ENCODE results near the gene DPF3. TPM values are rescaled to one million over a fixed set of nuclear protein-coding genes. Genes with fewer than 3 reads are reported as not detected.

The DPF3 gene
- total RNA-seq, 2 donors from 2014 or later: 11.0 TPM; not detected in 1

GRCh38 chr14:72747652-72748051, 146.2 kb downstream of the DPF3 start:
- no peak overlapping the region for H3K4me3 ChIP-seq
- no peak for DNase-seq (ENCODE audit: low spot score)
- no peaks in the 10 kb centered on the region for H3K9me3 ChIP-seq
- no peaks in the 10 kb centered on the region for H3K27me3 ChIP-seq (replicated peaks; ENCODE audit: insufficient read depth)
- H3K4me1 ChIP-seq (replicated peaks): no peaks in the 10 kb centered on the region
- 81% methylated on average over 3 of the region's 3 CpGs for WGBS
- intact Hi-C loops (cut with DNase I): no loop called here
- no peaks in the 10 kb centered on the region for H3K36me3 ChIP-seq
- no peak overlapping the region for H3K27ac ChIP-seq
- TF ChIP-seq CTCF (IDR thresholded peaks at IDR 0.05) (no peak), POLR2AphosphoS5 (IDR thresholded peaks at IDR 0.05) (no peak)

- no peaks in the 10 kb centered on the region for H3K4me1 ChIP-seq (replicated peaks)
- H3K27ac ChIP-seq: no peak overlapping the region
- no peaks in the 10 kb centered on the region for H3K9me3 ChIP-seq
- H3K27me3 ChIP-seq (replicated peaks; ENCODE audit: insufficient read depth): no peaks in the 10 kb centered on the region
- DNase-seq (ENCODE audit: low spot score): peak; percentile 2
- no peak overlapping the region for H3K4me3 ChIP-seq
- intact Hi-C loops (cut with DNase I): no loop called here
- no peak for TF ChIP-seq POLR2AphosphoS5 (IDR thresholded peaks at IDR 0.05)
- TF ChIP-seq CTCF (IDR thresholded peaks at IDR 0.05): no peak
- TF ChIP-seq POLR2A (IDR thresholded peaks at IDR 0.05): no peak
- H3K36me3 ChIP-seq: no peaks in the 10 kb centered on the region
- 82% methylated on average over 20 of the region's 20 CpGs for WGBS
Observed at GRCh38 chr14:72745991-72746980, 147.6 kb downstream of the DPF3 start.

- Histone ChIP-seq H3K4me3 (no peak overlapping the region), H3K4me1 (replicated peaks) (no peaks in the 10 kb centered on the region), H3K27ac (no peak overlapping the region), H3K36me3 (no peaks in the 10 kb centered on the region), H3K27me3 (replicated peaks; ENCODE audit: insufficient read depth) (no peaks in the 10 kb centered on the region), H3K9me3 (no peaks in the 10 kb centered on the region)
- TF ChIP-seq CTCF (IDR thresholded peaks at IDR 0.05): no peak
- no peak for TF ChIP-seq POLR2AphosphoS5 (IDR thresholded peaks at IDR 0.05)
- no peak for TF ChIP-seq POLR2A (IDR thresholded peaks at IDR 0.05)
- DNase-seq (ENCODE audit: low spot score): peak; percentile 1
- intact Hi-C loops (cut with DNase I): no loop called here
- WGBS: 77% methylated on average over 5 of the region's 5 CpGs
Observed at GRCh38 chr14:72745546-72745945, 148.4 kb downstream of the DPF3 start.

GRCh38 chr14:72744416-72745120, 149.3 kb downstream of the DPF3 start:
- TF ChIP-seq CTCF (IDR thresholded peaks at IDR 0.05): no peak
- no peak for TF ChIP-seq POLR2AphosphoS5 (IDR thresholded peaks at IDR 0.05)
- no peak for TF ChIP-seq POLR2A (IDR thresholded peaks at IDR 0.05)
- intact Hi-C loops (cut with DNase I): no loop called here
- Histone ChIP-seq H3K27ac (no peak overlapping the region), H3K9me3 (no peaks in the 10 kb centered on the region), H3K27me3 (replicated peaks; ENCODE audit: insufficient read depth) (no peaks in the 10 kb centered on the region), H3K4me1 (replicated peaks) (no peaks in the 10 kb centered on the region), H3K4me3 (no peak overlapping the region), H3K36me3 (no peaks in the 10 kb centered on the region)
- WGBS: 94% methylated on average over 8 of the region's 8 CpGs
- DNase-seq (ENCODE audit: low spot score): no peak

Data from prostate gland (tissue), 2 donors.